Keratinocyte (primary cell): ENCODE results near the gene FAM13A. TPM values are rescaled to one million over a fixed set of nuclear protein-coding genes. Genes with fewer than 3 reads are reported as not detected.

Experiments
- DNase-seq: peaks from one replicate; pipeline ENCODE4 v3.0.0-alpha.2; 2011; ENCODE audit warnings: low read depth, missing footprints, low spot score
- FAIRE-seq: peaks from 2 replicates; lab custom pipeline; 2011; peaks lifted over from hg19 to GRCh38; lab: Jason Lieb, UNC
- H2AFZ ChIP-seq: 2 replicates; pipeline ENCODE4 v1.6.0; 2012; ENCODE audit warnings: low read length, control low read depth, inconsistent platforms; ENCODE audit not compliant: control insufficient read depth
- H3K27ac ChIP-seq: 2 replicates; pipeline ENCODE4 v1.5.1; 2011; ENCODE audit warnings: low read length; ENCODE audit not compliant: control insufficient read depth, insufficient read depth
- H3K27me3 ChIP-seq: 3 replicates; pipeline ENCODE4 v1.6.0; 2011; ENCODE audit warnings: low read length; ENCODE audit not compliant: control insufficient read depth, insufficient read depth; ENCODE audit errors: extremely low read depth
- H3K36me3 ChIP-seq, 2 experiments: 2 replicates in 1 of 2; 3 replicates in 1 of 2; pipeline ENCODE4 v1.5.1; 2011; ENCODE audit warnings: low read length in 2 of 2, mild to moderate bottlenecking in 1 of 2; ENCODE audit not compliant: control insufficient read depth in 2 of 2, insufficient read depth in 2 of 2; ENCODE audit errors: extremely low read depth in 1 of 2
- H3K4me1 ChIP-seq: 3 replicates; pipeline ENCODE4 v1.5.1; 2011; ENCODE audit warnings: low read length; ENCODE audit not compliant: control insufficient read depth, insufficient read depth; ENCODE audit errors: extremely low read depth
- H3K4me2 ChIP-seq: 3 replicates; pipeline ENCODE4 v1.6.0; 2011; ENCODE audit warnings: low read depth, low read length; ENCODE audit not compliant: control insufficient read depth, insufficient read depth; ENCODE audit errors: extremely low read depth
- H3K4me3 ChIP-seq, 3 experiments: fragments of 200-600 bp in 1 of 3; sonication (generic) in 1 of 3; 2 replicates in 2 of 3; 3 replicates in 1 of 3; pipeline ENCODE4 v1.5.1; 2011 to 2016; ENCODE audit warnings: low read length in 3 of 3, mild to moderate bottlenecking in 3 of 3, control low read depth in 2 of 3, inconsistent platforms in 1 of 3, low read depth in 1 of 3, mixed read lengths in 1 of 3, mixed run types in 1 of 3, moderate library complexity in 1 of 3; ENCODE audit not compliant: control insufficient read depth in 2 of 3, insufficient read depth in 2 of 3; ENCODE audit errors: extremely low read depth in 1 of 3
- H3K79me2 ChIP-seq: 2 replicates; pipeline ENCODE4 v1.6.0; 2012; ENCODE audit warnings: low read length; ENCODE audit not compliant: control insufficient read depth, insufficient read depth
- H3K9ac ChIP-seq: 3 replicates; pipeline ENCODE4 v1.6.0; 2011; ENCODE audit warnings: low read length; ENCODE audit not compliant: control insufficient read depth, insufficient read depth; ENCODE audit errors: extremely low read depth
- H3K9me1 ChIP-seq: 3 replicates; pipeline ENCODE4 v1.6.0; 2011; ENCODE audit warnings: low read length; ENCODE audit not compliant: control insufficient read depth, insufficient read depth; ENCODE audit errors: extremely low read depth
- H3K9me3 ChIP-seq: 2 replicates; pipeline ENCODE4 v1.5.1; 2012; ENCODE audit warnings: low read depth, low read length; ENCODE audit not compliant: control insufficient read depth
- H4K20me1 ChIP-seq: 3 replicates; pipeline ENCODE4 v1.6.0; 2011; ENCODE audit warnings: low read length; ENCODE audit not compliant: control insufficient read depth, insufficient read depth; ENCODE audit errors: extremely low read depth
- CTCF ChIP-seq, 3 experiments: IDR thresholded peaks in 1 of 3; conservative IDR thresholded peaks in 1 of 3; optimal IDR thresholded peaks in 1 of 3; 2 replicates in 2 of 3; 3 replicates in 1 of 3; pipeline versions ENCODE3 to v1.5.1; 2011; ENCODE audit warnings: low read length in 3 of 3, mild to moderate bottlenecking in 3 of 3, moderate library complexity in 2 of 3, control low read depth in 1 of 3, inconsistent platforms in 1 of 3; ENCODE audit not compliant: insufficient read depth in 2 of 3; ENCODE audit errors: extremely low read depth in 1 of 3
- EZH2 ChIP-seq: IDR thresholded peaks from one replicate; pipeline ENCODE4 v1.6.1; 2012; ENCODE audit warnings: inconsistent platforms, mild to moderate bottlenecking, low read length, moderate library complexity
- dilution Hi-C: fragments of 300-500 bp; cut with MboI; formaldehyde crosslinking; loops from one replicate; pipeline ENCODE4 v1.7.0; 2020; ENCODE audit warnings: low sequenced_read_pairs; ENCODE audit not compliant: extremely low pct_ligation_motif_present
- polyA plus RNA-seq, 5 experiments: library from polyadenylated mRNA; depleted of rRNA in 3 of 5; stranded (reverse) in 3 of 5; stranded (forward) in 1 of 5; unstranded in 1 of 5; fragments of >200 nt; gene quantifications; 1 replicate in 1 of 5; 2 replicates in 3 of 5; 3 replicates in 1 of 5; pipeline versions ENCODE4 v1.2.1 to v1.2.3, GENCODE V29; 2011 to 2012; ENCODE audit warnings: missing spikeins in 2 of 5, low read depth in 1 of 5, low replicate concordance in 1 of 5

FAM13A gene
- polyA plus RNA-seq, 1 donor (not counting 4 experiments of a cell fraction or from before 2014, with no cell fraction given), result 6.0 TPM

- FAIRE-seq, result no peak
- no peak for TF ChIP-seq EZH2
- no peak for TF ChIP-seq CTCF (optimal IDR thresholded peaks at IDR 0.05 in 1 of 3, IDR thresholded peaks at IDR 0.05 in 1 of 3, conservative IDR thresholded peaks at IDR 0.05 in 1 of 3; ENCODE audit: extremely low read depth in 1 of 3, insufficient read depth in 2 of 3, low read length in 3 of 3)
- Histone ChIP-seq H4K20me1 (no peaks in the 10 kb centered on the region), H3K27ac (no peak overlapping the region), H3K36me3 (no peaks in the 10 kb centered on the region), H2AFZ (no peak overlapping the region), H3K4me2 (no peak overlapping the region), H3K4me1 (peaks cover 7% of the 10 kb centered on the region), H3K9me1 (no peaks in the 10 kb centered on the region), H3K79me2 (no peaks in the 10 kb centered on the region), H3K9me3 (no peaks in the 10 kb centered on the region), H3K9ac (no peak overlapping the region), H3K27me3 (no peaks in the 10 kb centered on the region), H3K4me3 (no peak overlapping the region)
- no peak for DNase-seq
- dilution Hi-C loops, result no loop called here
These were observed 12.5 kb upstream of the FAM13A start for GRCh38 chr4:89069481-89069880.

DNA sequence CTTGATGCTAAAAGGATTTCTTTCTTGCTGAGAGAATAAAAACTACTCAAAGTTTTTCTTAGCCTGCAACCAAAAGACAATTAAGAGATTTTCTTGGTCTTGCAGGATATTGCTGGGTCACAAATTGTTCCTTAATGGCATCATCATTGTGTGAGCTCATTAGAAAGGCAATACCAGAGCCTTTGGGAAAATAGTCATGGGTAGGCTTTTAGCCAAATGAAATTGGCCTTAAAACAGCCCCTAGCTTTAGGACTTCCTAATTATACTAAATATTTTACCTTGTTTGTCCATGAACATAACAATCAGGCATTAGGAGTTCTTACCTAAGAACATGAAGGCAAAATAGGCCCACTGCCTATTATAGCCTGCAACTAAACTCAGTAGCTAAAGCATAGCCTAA is 10.4 kb upstream of the FAM13A start:
- FAIRE-seq, result peak; percentile 9
- no peak overlapping the region for H3K9ac ChIP-seq
- no peak overlapping the region for H3K27ac ChIP-seq
- no peaks in the 10 kb centered on the region for H4K20me1 ChIP-seq
- no peak overlapping the region for H2AFZ ChIP-seq
- no peak overlapping the region for H3K4me2 ChIP-seq
- no peak for DNase-seq
- no peaks in the 10 kb centered on the region for H3K9me3 ChIP-seq
- no peak overlapping the region for H3K4me3 ChIP-seq
- TF ChIP-seq CTCF (optimal IDR thresholded peaks at IDR 0.05 in 1 of 3, IDR thresholded peaks at IDR 0.05 in 1 of 3, conservative IDR thresholded peaks at IDR 0.05 in 1 of 3; ENCODE audit: extremely low read depth in 1 of 3, insufficient read depth in 2 of 3, low read length in 3 of 3), result no peak
- TF ChIP-seq EZH2, result no peak
- dilution Hi-C loops, result no loop called here
- no peaks in the 10 kb centered on the region for H3K79me2 ChIP-seq
- H3K4me1 ChIP-seq, result peaks cover 7% of the 10 kb centered on the region
- no peaks in the 10 kb centered on the region for H3K9me1 ChIP-seq
- no peaks in the 10 kb centered on the region for H3K27me3 ChIP-seq
- no peaks in the 10 kb centered on the region for H3K36me3 ChIP-seq
